ENCODE measurements around the gene PRDM15.

GRCh38 chr21:41927727-41928409, 48.7 kb upstream of the PRDM15 start:
- TF ChIP-seq CTCF (conservative IDR thresholded peaks at IDR 0.05 in 1 of 2, IDR thresholded peaks at IDR 0.05 in 1 of 2; ENCODE audit: low read depth in 1 of 2, low read length in 2 of 2) = no peak
- no peak for TF ChIP-seq EZH2 (IDR thresholded peaks at IDR 0.05; ENCODE audit: low read length, missing control alignments)

All from fibroblast of lung (primary cell).